ENCODE data around the gene UNC5A.

Gene UNC5A

GRCh38 chr5:176878906-176879662 lies 68.7 kb downstream of the UNC5A start:
- no peak for DNase-seq (ENCODE audit: low read depth, low spot score)

GRCh38 chr5:176879663-176880361 lies 69.5 kb downstream of the UNC5A start:
- DNase-seq (ENCODE audit: low read depth, low spot score), result no peak

GRCh38 chr5:176880366-176881020 lies 70.1 kb downstream of the UNC5A start:
- no peak for DNase-seq (ENCODE audit: low read depth, low spot score)

GRCh38 chr5:176881021-176881749 lies 70.8 kb downstream of the UNC5A start:
- DNase-seq (ENCODE audit: low read depth, low spot score), result no peak

- DNase-seq (ENCODE audit: low read depth, low spot score), result no peak
These were observed 71.6 kb downstream of the UNC5A start for GRCh38 chr5:176881816-176882566.

GRCh38 chr5:176882567-176882903 lies 72.2 kb downstream of the UNC5A start:
- no peak for DNase-seq (ENCODE audit: low read depth, low spot score)

- no peak for DNase-seq (ENCODE audit: low read depth, low spot score)
These were observed 73.6 kb downstream of the UNC5A start for GRCh38 chr5:176883700-176884570.

- no peak for DNase-seq (ENCODE audit: low read depth, low spot score)
These were observed 74.2 kb downstream of the UNC5A start for GRCh38 chr5:176884571-176884890.

- no peak for DNase-seq (ENCODE audit: low read depth, low spot score)
These were observed 76.2 kb downstream of the UNC5A start for GRCh38 chr5:176886336-176887251.

GRCh38 chr5:176887252-176887849 lies 77.0 kb downstream of the UNC5A start:
- no peak for DNase-seq (ENCODE audit: low read depth, low spot score)

GRCh38 chr5:176888016-176888864 lies 77.9 kb downstream of the UNC5A start:
- DNase-seq (ENCODE audit: low read depth, low spot score), result no peak

- no peak for DNase-seq (ENCODE audit: low read depth, low spot score)
These were observed 78.5 kb downstream of the UNC5A start for GRCh38 chr5:176888865-176889165.

- DNase-seq (ENCODE audit: low read depth, low spot score), result no peak
These were observed 79.2 kb downstream of the UNC5A start for GRCh38 chr5:176889321-176890280.

GRCh38 chr5:176890455-176891330 lies 80.3 kb downstream of the UNC5A start:
- no peak for DNase-seq (ENCODE audit: low read depth, low spot score)

- no peak for DNase-seq (ENCODE audit: low read depth, low spot score)
These were observed 81.1 kb downstream of the UNC5A start for GRCh38 chr5:176891331-176891958.

- no peak for DNase-seq (ENCODE audit: low read depth, low spot score)
These were observed 82.3 kb downstream of the UNC5A start for GRCh38 chr5:176892663-176893062.

All from astrocyte of the hippocampus (primary cell).